GM19324 (cell line): ENCODE results near the gene COX6A1.
"Not testable (repeated sequence)": the region's sequence is repeated elsewhere in the genome, so short reads cannot be mapped to it uniquely, and the experiment has no call there.

Source experiments
- ATAC-seq: cut with Tn5 transposase; IDR thresholded peaks from one replicate; pipeline ENCODE4 v1.9.1; 2021; ENCODE audit warnings: mild to moderate bottlenecking, moderate library complexity; ENCODE audit not compliant: unreplicated experiment, low FRiP score

The COX6A1 gene

GRCh38 chr12:120466560-120467315, 28.8 kb downstream of the COX6A1 start:
- ATAC-seq, result no peak

GRCh38 chr12:120467439-120467838, 29.5 kb downstream of the COX6A1 start:
- no peak for ATAC-seq

- peak; percentile 0 for ATAC-seq
Observed at GRCh38 chr12:120468325-120468820, 30.5 kb downstream of the COX6A1 start.

- peak; percentile 34 for ATAC-seq
Observed at GRCh38 chr12:120468821-120469449, 31.0 kb downstream of the COX6A1 start.

DNA sequence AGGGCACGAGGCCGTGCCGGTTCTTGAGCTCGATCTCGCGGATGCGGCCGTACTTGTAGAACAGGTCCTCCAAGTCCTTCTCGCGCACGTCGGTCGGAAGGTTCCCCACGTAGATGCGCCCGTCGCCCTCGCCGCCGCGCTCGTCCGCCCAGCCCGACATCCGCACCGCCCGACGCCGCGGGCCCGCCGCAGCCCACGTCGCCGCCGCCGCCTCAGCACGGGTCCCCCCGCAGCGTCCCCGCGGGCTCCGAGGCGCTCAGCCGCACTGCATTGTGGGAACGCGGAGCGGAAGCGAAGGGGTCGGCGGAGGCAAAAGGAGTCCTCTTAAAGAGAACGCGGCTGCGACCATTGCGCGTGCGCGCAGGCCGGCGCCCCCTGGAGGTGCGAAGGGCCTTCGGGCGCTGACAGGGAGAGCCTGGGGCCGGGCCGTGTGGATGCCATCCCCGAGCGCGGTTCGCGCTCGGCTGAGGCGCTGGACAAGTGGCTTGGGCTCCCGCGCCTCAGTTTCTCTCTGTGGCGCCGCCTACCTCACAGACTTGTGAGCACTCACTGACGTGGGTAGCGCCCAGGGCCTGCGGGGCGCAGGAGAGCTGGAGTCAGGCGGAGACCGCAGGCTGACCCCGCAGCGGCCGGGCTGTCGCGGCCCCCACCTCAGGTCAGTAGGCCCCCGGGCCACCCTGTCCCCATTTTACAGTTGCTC, 31.7 kb downstream of the COX6A1 start, which contains the start of gene SRSF9:
SRSF9 (minus strand) TSS at position 299 of the 700 bp plus-strand sequence; CDS start at position 160, 139 bp downstream.
- ATAC-seq, result peak; percentile 84

- no peak for ATAC-seq
Observed at GRCh38 chr12:120470150-120470784, 32.4 kb downstream of the COX6A1 start.

GRCh38 chr12:120472521-120472920, 34.6 kb downstream of the COX6A1 start:
- ATAC-seq, result no peak

GRCh38 chr12:120473807-120474615, 36.1 kb downstream of the COX6A1 start:
- ATAC-seq, result no peak

GRCh38 chr12:120474616-120474960, 36.7 kb downstream of the COX6A1 start:
- ATAC-seq, result no peak

- no peak for ATAC-seq
Observed at GRCh38 chr12:120475643-120476042, 37.7 kb downstream of the COX6A1 start.

- no peak for ATAC-seq
Observed at GRCh38 chr12:120479458-120479857, 41.5 kb downstream of the COX6A1 start.

- ATAC-seq, result no peak
Observed at GRCh38 chr12:120480211-120480610, 42.3 kb downstream of the COX6A1 start.

DNA sequence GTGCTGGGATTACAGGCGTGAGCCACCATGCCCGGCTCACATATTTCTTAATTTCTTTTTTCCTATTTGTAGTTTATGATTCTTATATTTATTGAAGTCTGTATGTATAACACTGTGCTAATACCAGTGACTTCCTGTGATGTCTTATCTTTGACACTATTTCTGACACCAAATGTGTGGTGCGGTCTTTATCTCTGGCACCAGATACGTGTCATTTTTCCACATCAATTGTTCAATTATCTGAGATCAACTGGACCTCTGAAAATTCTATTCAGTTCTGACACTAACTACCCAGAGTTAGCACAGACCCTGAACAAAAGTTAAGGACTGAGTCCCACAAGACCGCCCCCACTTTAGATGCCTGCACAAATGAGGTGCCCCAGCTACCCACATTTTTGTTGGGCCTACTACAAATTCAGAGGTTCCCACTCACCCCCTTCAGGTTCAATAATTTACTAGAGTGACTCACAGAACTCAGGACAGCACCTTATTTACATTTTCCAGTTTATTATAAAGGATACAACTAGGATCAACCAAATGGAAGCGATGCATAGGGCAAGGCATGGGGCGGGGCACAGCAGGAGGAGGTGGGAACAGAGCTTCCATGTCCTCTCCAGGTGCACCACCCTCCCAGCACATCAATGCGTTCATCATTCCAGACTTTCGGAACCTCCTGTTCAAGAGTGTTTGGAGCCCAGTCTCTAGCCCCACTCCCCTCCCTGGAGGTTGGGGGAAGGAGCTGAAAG, 43.3 kb downstream of the COX6A1 start:
- no peak for ATAC-seq

DNA sequence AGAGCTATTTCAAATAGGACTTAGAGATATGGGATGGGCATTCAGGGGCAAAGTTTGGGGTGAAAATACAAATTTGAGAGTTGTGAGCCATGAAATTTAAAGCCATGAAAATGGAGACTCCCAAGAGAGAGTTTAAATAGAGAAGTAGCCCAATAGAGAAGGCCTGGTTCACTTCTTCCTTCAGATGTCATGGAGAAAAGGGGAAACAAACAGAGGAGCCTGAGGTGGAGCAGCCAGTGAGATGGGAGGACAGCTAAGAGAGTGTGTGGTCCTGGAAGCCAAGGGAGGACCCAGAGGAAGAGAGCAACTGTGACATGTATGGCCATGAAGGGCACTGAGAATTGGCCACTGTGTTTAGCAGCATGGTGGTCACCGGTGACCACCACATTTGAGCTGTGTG, 45.7 kb downstream of the COX6A1 start:
- ATAC-seq, result no peak

GRCh38 chr12:120485961-120486881, 48.3 kb downstream of the COX6A1 start:
- no peak for ATAC-seq

DNA sequence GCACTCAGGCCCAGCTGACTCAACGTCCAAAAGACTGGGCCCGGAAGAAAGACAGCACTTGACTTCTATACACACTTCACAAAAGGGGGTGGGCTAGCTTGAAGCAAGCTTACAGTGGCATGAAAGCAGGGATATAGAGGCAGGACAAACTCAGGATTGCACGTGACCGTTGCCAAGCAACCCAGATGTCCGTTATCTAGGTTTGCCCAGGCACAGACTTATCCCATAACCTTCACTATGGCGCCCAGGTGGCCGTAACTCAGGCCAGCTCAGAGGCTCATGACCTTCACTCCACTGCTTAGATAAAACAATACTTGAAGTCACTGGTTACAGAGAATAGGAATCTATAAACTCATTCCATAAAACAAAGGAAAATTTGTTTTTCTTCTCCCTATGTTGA, 49.6 kb downstream of the COX6A1 start:
- ATAC-seq, result not testable (repeated sequence)

- ATAC-seq, result no peak
Observed at GRCh38 chr12:120488057-120488640, 50.2 kb downstream of the COX6A1 start.

DNA sequence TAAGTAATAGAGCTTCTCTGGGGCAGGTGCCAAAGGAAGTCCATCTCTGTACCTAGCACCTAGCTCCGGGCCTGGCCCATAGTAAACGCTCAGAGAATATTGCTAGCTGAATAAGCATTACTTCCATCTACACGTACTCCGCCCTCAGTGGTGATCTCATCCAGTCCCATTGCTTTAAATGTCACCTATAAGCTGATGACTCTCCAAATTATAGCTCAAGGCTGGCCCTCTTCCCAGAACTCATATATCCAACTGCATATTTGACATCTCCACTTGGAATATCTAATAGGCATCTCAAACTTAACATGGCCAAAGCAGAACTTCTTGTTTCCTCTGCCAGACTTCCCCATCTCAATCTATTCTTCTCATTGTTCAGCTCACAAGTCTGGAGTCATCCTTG, 51.1 kb downstream of the COX6A1 start:
- no peak for ATAC-seq
